GM21825 (cell line): ENCODE measurements around the gene CILP2.

Experiments
- ATAC-seq: cut with Tn5 transposase; IDR thresholded peaks from one replicate; pipeline ENCODE4 v1.9.1; 2021; ENCODE audit warnings: mild to moderate bottlenecking, moderate library complexity; ENCODE audit not compliant: unreplicated experiment

The CILP2 gene

DNA sequence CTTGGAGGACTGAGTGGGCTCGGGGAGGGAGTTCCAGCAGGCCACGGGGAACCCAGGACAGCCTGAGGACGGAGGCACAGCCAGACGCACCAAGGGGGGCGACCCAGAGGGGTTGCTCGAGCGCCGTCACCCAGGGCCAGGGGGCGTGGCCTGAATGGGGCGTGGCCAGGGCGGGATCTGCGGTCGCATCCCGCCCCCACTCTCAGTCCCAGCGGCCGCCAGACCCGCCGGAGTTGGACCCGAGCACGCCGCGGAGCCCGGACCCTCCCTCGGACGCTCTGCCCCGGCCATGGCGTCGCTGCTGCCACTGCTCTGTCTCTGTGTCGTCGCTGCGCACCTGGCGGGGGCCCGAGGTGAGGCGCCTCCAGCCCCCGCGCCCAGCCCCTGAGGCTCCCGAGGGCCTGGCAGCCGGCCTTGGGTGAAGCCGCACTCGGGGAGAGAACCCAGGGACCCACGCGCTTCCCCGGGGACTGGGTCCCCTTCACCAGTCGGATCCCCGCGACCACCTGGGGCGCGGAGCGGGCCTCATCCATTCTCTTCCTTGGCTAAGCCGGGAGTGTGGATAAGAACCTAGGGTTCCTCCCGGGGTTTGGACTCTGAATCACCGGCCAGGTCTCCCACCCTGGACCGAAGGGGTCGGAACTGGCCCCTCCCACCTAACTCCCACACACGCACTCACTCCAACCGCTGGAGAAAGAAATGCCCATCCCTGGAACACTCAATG is at the start of gene CILP2:
TSS of gene CILP2 (plus strand) at position 205 of the 724 bp plus-strand sequence. CDS start at position 290, 85 bp downstream.
- ATAC-seq: no peak

DNA sequence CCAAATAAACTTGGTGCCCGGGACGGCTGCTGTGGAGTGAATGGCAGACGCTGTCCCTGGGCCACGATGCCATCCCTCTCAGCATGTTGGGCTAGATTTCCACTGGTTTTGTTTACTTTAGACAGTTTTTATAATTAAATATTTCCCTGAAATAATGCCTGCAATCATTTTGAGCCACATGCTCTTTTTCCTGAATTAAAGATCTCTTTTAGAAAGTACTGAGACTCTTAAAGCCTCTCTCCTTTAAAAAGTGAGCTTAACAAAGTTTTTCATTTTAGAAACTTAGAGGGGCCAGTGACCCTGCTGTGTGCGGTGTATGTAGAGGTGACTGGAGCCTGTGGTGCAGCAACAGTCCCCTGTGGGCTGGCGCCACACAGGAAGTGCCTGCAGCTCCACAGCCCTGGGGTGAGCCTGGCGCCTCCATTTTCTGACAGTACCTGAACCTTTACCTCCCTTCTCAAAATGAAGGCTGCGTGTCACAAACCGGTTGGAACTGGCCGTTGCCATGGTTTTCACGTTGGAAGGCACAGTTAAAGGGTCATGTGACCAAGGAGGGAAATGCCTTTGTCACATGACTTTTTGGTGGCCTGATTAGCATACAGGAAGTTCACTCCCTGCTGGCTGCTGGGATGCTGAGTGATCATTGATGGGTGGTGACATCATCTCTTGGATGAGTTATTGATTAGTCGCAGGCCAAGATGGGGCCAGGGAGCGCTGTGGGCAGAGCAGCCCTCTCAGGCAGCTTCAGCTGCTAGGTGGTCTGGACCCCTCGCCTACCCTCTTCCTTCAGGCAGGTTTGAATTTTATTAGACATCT is 49.0 kb upstream of the CILP2 start:
- ATAC-seq: peak; percentile 49

GRCh38 chr19:19489804-19490204 is 48.3 kb upstream of the CILP2 start:
- no peak for ATAC-seq

DNA sequence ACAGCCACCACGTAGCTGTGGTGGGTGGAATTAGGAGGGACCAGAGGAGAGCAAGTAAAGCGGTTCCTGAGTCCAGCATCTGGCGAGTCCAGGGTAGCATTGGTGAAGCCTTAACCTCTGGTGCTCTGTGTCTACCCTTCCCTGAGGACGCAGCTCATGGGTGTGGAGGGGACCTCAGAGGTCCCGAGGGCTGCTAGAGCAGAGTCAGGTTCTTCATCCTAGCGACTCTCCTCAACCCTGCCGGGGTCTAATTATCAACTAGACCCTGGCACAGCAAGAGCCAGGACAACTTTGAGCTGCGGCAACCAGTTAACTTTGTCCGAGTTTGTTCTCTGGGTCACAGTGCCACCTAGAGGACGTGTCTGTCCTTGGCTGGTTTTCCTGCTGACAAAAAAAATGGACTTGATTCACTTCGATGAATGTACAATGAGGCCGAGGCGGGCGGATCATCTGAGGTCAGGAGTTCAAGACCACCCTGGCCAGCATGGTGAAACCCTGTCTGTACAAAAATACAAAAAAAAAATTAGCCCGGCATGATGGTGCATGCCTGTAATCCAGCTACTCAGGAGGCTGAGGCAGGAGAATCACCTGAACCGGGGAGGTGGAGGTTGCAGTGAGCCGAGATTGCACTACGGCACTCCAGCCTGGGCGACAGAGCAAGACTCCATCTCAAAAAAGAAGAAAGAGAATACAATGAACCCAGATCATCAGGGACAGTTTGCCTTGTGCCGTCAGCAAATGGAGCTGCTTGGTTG is 47.7 kb upstream of the CILP2 start:
- no peak for ATAC-seq

DNA sequence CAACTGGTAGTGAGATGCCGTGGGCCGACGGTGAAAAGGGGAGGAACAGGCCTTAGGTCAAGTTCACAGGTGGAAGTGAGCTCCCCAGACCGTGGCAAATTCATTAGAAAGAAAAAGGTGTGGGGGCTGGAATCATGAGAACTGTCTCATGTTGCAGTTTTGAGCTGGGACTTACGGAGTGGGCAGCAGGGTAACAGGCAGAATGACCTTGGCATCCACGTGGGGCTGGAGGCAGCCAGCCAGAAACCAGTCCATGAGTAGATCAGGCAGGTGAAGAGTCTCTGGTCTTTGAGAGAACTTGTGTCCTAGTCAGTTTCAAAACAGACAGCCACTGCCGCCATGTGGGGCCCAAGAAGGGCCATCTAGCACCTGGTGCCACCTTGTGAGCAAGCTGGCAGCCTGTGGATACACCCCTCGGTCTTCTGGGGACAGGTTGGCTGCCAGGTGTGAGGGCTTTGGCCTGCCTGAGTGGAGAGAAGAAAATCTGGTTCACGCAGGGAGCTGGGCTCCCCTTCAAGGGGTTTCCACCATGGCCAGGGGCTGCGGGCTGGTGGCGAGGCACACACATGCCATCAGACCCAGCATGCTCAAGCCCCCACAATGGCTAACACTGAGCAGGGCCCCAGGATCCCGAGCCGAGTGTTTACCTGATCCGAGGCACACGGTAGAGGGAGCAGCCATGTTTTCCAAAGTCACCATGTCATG is 46.6 kb upstream of the CILP2 start:
- no peak for ATAC-seq

GRCh38 chr19:19492026-19492610 is 45.9 kb upstream of the CILP2 start:
- ATAC-seq: no peak

DNA sequence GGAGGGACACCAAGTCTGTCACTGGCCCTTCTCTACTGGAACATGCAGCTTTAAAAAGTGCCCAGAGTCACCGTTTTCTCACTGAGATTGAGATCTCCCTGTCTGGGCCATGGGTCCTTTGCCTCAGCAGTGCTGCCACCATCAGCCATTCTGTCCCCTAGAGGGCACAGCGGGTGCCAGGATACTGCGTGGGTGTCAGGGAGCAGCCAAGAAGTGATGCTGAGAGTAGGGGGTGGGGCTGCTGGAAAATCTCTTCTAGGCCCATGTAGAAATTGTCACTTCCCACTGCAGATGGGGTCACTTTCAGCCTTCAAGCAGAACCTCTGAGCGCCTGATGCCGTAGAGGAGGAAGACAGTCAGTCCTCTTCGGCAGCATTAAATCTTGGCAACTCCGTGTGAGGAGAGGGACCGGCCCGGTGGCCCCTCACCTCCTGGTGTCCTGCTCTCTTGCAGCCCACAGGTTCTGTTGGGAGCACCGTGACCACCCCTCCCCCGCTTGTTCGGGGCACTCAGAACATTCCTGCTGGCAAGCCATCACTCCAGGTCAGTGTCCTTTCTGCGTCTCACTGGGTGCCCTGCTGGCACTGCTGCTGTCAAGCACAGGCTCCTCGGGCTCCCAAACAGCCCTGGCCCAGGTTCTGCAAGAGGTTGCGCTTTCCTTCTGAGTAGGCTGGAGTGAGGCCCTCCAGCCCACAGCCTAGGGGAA is 44.1 kb upstream of the CILP2 start:
- ATAC-seq: no peak

DNA sequence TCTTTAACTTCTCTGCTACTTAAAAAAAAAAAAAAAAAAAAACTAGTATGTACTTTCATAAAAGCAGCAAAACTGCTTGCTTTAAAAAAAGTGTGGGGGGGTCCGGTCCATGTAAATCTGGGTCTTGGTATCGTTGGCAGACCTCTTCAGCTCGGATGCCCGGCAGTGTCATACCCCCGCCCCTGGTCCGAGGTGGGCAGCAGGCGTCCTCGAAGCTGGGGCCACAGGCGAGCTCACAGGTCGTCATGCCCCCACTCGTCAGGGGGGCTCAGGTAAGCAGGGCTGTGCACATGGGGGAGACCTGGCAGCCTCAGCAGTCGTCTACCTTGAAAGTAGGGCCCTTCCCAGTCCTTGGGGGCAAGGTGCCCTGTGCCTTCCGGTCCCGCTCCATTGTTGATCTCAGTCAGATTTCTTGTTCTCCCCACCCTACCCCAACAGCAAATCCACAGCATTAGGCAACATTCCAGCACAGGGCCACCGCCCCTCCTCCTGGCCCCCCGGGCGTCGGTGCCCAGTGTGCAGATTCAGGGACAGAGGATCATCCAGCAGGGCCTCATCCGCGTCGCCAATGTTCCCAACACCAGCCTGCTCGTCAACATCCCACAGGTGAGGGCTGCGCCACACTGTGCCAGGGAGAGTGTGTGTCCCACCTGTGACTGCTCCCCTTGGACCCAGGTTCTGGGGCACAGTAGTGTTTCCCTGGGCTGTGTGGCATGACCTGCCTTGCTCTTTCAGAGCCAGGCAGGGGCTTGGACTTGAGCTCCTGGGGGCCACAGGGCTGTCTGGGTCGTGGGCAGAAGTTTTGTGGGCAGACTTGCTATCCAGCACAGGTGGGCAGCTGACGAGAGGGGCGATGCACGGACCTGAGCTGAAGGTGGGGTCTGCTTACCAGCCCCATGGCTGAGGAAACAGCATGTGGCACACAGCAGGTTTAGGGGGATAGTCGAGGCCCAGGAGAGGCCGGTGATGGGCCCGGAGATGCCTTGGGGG is 42.2 kb upstream of the CILP2 start:
- no peak for ATAC-seq

DNA sequence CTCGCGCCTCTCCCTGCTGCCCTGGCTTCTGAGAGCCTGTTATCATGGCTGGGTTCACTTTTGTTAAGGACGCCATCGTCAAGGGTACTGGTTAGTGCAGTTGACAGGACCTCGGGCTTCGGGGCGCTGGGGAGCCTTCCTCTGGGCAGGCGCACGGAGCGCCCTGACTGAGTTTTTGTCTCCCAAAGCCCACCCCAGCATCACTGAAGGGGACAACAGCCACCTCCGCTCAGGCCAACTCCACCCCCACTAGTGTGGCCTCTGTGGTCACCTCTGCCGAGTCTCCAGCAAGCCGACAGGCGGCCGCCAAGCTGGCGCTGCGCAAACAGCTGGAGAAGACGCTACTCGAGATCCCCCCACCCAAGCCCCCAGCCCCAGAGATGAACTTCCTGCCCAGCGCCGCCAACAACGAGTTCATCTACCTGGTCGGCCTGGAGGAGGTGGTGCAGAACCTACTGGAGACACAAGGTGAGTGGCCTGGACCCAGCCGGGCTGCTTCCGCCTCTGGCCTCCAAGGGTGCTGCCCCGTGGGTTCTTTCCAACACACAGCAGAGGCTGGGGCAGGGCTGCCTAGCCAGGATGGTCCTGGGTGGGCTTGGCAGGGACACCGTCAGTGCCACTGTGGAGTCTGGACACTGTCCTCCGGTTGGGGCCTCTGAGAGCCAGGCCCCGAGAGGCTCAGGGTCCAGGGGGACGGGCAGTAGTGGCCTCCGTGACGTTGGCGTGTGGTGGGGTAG is 39.6 kb upstream of the CILP2 start:
- ATAC-seq: no peak

DNA sequence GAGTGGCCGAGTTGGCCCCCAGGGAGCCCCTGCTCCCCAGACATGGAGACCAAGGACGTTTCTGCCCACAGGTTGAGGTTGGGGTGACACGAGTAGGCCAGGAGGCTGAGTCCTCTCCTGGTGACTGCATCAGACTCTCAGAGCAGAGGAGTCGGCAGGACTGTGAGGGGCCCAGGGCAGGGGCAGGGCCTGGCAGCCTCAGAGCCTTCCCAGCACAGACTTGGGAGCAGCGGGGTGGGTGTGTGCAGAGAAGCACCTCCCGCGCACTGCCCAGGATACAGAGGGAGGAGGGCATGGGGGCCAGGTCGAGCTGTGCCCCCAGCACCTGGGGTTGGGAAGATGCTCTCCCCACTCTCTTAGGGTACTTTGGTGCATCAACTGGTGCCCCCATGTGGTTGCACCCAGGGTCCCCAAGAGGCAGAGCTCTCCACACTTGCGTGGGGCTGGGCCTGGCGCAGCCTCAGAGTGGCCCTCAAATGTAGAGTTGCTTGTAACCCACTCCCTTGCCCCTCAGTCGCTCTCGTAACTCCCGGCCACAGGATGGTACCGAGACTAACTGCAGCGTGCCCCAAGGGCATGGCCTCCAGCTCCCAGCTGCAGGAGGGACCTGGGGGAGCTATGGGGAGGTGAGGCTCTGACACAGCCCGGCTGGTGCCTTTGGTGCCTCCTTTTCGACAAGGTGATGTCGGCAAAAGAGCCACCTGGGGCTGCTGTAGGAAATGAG is 38.6 kb upstream of the CILP2 start:
- ATAC-seq: no peak

DNA sequence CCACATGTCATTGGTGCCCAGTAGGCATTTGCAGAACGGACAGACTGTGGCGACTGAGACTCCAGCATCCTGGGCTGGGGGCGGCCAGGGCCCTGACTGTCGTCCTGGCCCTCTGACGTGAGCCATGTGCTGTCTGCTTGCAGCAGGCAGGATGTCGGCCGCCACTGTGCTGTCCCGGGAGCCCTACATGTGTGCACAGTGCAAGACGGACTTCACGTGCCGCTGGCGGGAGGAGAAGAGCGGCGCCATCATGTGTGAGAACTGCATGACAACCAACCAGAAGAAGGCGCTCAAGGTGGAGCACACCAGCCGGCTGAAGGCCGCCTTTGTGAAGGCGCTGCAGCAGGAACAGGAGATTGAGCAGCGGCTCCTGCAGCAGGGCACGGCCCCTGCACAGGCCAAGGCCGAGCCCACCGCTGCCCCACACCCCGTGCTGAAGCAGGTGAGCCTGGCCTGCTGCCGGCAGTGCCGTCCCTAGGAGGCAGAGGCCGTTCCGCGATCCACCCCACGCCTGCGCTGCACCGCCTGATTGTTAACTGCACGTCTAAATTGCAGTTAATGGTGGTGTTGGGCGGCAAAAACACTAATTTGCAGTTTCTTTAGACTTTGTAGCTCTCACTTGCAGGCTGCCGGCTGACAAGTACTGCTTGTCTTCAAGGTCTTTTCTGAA is 37.0 kb upstream of the CILP2 start:
- no peak for ATAC-seq

DNA sequence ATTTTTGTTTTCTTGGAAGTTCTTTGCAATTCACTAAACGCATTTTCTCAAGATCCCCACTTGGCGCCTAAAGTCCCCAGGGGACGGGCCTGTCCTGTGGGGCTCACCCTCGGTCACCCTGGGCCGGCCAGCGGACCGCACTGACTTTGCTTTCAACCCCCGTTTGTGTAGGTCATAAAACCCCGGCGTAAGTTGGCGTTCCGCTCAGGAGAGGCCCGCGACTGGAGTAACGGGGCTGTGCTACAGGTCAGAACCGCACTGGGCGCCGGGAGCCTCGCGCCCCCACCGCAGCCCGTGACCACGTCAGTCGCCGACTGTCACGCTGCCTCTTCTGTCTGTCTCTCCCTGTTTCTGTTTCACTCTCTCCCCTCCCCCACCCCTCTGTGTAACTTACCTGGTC is 36.3 kb upstream of the CILP2 start:
- ATAC-seq: no peak

DNA sequence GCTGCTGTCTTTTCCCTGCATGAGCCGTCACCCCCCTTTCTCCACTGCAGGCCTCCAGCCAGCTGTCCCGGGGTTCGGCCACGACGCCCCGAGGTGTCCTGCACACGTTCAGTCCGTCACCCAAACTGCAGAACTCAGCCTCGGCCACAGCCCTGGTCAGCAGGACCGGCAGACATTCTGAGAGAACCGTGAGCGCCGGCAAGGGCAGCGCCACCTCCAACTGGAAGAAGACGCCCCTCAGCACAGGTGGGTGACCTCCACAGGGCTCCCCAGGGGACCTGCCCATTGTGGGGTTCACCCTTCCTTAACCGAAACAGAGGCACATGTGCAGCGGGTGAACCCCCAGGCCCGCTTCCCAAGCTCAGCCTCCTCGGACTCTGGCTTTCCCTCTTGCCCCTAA is 35.8 kb upstream of the CILP2 start:
- no peak for ATAC-seq

GRCh38 chr19:19502808-19503602 is 35.1 kb upstream of the CILP2 start:
- ATAC-seq: no peak

- ATAC-seq: no peak
Measured at GRCh38 chr19:19504754-19505668, 33.1 kb upstream of the CILP2 start.
